ENCODE results near the gene VWA5B2. TPM values are rescaled to one million over a fixed set of nuclear protein-coding genes. Genes with fewer than 3 reads are reported as not detected.
A peak's percentile ranks its signal among the peaks of the same experiment; 100 is the strongest.

VWA5B2 gene
- total and polyA plus RNA-seq, 2 of the 13 experiments (the other 11 are each of a cell fraction or from before 2014, with no cell fraction given): 0.03 to 0.04 TPM

DNA sequence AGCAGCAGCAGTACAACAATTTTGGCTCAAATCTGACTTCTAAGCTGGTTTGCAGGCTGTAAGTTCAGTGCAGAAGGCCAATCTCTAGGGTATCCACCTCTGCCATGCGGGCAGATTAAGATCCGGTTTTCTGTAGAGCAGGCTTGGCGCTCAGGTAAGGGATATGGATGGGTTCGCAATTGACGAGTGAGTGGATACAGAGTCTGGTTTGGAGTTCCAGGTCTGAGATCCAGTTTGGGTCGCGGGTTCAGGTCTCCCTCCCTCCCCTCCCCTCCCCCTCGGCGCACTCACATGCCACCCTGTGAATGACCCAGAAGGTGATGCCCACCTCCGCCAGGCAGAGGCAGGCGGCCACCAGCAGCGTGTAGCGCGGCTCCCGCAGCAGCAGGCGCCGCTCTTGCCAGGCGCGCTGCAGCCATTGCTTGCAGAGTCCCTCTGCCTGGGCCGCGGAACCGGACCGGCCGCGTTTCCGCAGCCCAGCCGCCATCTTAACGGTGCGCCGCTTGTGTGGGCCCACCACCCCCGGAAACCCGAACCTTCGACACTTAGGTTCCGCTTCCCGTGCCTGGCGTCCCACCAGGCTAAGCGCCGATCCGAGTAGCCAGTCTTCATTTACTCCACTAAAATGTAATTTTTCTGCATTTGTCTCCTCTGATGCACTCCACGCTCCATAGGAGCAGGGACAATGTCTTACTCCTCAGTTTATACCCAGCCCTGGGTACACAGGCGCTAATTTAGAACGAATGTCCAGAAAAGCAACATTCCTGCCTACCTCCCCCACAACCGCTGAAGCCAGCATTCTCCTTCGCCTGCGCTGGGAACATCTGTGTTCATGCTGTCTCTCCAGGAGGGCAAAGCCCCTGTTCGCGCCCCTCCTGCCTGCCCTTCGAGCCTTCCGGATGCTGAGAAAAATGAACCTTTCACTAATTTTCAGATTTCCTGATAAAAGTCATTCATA, 19.3 kb downstream of the VWA5B2 start, which contains the start of gene ALG3 (continued):
- TF ChIP-seq XBP1 (CRISPR knock-in tag; IDR thresholded peaks at IDR 0.05) (no peak), ZSCAN20 (CRISPR knock-in tag; IDR thresholded peaks at IDR 0.05; ENCODE audit: borderline replicate concordance) (no peak), TAF1 (CRISPR knock-in tag; IDR thresholded peaks at IDR 0.05) (peak; percentile 99), SP140L (CRISPR knock-in tag; IDR thresholded peaks at IDR 0.05; ENCODE audit: borderline replicate concordance) (no peak), SETDB1 (CRISPR knock-in tag; IDR thresholded peaks at IDR 0.05; ENCODE audit: borderline replicate concordance) (no peak), PAX8 (CRISPR knock-in tag; IDR thresholded peaks at IDR 0.05; ENCODE audit: borderline replicate concordance) (peak; percentile 54; the same call in 1 of the 2 replicates), ARID2 (CRISPR knock-in tag; IDR thresholded peaks at IDR 0.05; ENCODE audit: borderline replicate concordance) (no peak), DPF2 (CRISPR knock-in tag; IDR thresholded peaks at IDR 0.05; ENCODE audit: borderline replicate concordance, low read depth) (no peak), ZEB1 (IDR thresholded peaks at IDR 0.05; ENCODE audit: insufficient replicate concordance, low read depth) (peak; percentile 7), PHF5A (CRISPR knock-in tag; IDR thresholded peaks at IDR 0.05; ENCODE audit: low read depth, unreplicated experiment) (no peak), AGO2 (optimal IDR thresholded peaks at IDR 0.05; ENCODE audit: low read depth, low read length) (peak; percentile 67), SMAD9 (CRISPR knock-in tag; IDR thresholded peaks at IDR 0.05) (peak; percentile 58; the same call in 1 of the 2 replicates)
- TF ChIP-seq, protein P1, sequence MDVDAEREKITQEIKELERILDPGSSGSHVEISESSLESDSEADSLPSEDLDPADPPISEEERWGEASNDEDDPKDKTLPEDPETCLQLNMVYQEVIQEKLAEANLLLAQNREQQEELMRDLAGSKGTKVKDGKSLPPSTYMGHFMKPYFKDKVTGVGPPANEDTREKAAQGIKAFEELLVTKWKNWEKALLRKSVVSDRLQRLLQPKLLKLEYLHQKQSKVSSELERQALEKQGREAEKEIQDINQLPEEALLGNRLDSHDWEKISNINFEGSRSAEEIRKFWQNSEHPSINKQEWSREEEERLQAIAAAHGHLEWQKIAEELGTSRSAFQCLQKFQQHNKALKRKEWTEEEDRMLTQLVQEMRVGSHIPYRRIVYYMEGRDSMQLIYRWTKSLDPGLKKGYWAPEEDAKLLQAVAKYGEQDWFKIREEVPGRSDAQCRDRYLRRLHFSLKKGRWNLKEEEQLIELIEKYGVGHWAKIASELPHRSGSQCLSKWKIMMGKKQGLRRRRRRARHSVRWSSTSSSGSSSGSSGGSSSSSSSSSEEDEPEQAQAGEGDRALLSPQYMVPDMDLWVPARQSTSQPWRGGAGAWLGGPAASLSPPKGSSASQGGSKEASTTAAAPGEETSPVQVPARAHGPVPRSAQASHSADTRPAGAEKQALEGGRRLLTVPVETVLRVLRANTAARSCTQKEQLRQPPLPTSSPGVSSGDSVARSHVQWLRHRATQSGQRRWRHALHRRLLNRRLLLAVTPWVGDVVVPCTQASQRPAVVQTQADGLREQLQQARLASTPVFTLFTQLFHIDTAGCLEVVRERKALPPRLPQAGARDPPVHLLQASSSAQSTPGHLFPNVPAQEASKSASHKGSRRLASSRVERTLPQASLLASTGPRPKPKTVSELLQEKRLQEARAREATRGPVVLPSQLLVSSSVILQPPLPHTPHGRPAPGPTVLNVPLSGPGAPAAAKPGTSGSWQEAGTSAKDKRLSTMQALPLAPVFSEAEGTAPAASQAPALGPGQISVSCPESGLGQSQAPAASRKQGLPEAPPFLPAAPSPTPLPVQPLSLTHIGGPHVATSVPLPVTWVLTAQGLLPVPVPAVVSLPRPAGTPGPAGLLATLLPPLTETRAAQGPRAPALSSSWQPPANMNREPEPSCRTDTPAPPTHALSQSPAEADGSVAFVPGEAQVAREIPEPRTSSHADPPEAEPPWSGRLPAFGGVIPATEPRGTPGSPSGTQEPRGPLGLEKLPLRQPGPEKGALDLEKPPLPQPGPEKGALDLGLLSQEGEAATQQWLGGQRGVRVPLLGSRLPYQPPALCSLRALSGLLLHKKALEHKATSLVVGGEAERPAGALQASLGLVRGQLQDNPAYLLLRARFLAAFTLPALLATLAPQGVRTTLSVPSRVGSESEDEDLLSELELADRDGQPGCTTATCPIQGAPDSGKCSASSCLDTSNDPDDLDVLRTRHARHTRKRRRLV (CRISPR knock-in tag; IDR thresholded peaks at IDR 0.05): peak; percentile 74; the same call in 1 of the 2 replicates
- TF ChIP-seq, protein P2, sequence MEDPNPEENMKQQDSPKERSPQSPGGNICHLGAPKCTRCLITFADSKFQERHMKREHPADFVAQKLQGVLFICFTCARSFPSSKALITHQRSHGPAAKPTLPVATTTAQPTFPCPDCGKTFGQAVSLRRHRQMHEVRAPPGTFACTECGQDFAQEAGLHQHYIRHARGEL (CRISPR knock-in tag; IDR thresholded peaks at IDR 0.05): peak; percentile 73
- TF ChIP-seq, protein P3, sequence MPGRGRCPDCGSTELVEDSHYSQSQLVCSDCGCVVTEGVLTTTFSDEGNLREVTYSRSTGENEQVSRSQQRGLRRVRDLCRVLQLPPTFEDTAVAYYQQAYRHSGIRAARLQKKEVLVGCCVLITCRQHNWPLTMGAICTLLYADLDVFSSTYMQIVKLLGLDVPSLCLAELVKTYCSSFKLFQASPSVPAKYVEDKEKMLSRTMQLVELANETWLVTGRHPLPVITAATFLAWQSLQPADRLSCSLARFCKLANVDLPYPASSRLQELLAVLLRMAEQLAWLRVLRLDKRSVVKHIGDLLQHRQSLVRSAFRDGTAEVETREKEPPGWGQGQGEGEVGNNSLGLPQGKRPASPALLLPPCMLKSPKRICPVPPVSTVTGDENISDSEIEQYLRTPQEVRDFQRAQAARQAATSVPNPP (CRISPR knock-in tag; IDR thresholded peaks at IDR 0.05): 0 out of 2 replicates have a peak, but pooled peaks have one; percentile 57
- TF ChIP-seq, protein P4, sequence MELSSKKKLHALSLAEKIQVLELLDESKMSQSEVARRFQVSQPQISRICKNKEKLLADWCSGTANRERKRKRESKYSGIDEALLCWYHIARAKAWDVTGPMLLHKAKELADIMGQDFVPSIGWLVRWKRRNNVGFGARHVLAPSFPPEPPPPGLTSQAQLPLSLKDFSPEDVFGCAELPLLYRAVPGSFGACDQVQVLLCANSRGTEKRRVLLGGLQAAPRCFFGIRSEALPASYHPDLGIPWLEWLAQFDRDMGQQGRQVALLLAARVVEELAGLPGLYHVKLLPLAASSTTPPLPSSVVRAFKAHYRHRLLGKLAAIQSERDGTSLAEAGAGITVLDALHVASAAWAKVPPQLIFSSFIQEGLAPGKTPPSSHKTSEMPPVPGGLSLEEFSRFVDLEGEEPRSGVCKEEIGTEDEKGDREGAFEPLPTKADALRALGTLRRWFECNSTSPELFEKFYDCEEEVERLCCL (CRISPR knock-in tag; IDR thresholded peaks at IDR 0.05; ENCODE audit: borderline replicate concordance): no peak

Measured in HepG2 (cell line).